G401.6 (cell line): ENCODE measurements around the gene LMBR1.
"Not testable (repeated sequence)": the region's sequence is repeated elsewhere in the genome, so short reads cannot be mapped to it uniquely, and the experiment has no call there.

Experiments
- FAIRE-seq: peaks from 2 replicates; lab custom pipeline; 2012; peaks lifted over from hg19 to GRCh38; lab: Jason Lieb, UNC

Gene LMBR1

GRCh38 chr7:156845379-156846101 is 47.4 kb downstream of the LMBR1 start:
- peak; percentile 67 for FAIRE-seq

GRCh38 chr7:156843582-156843981 is 49.4 kb downstream of the LMBR1 start:
- not testable (repeated sequence) for FAIRE-seq

GRCh38 chr7:156843157-156843556 is 49.8 kb downstream of the LMBR1 start:
- FAIRE-seq, result no peak

- FAIRE-seq, result no peak
Observed at GRCh38 chr7:156842740-156843140, 50.2 kb downstream of the LMBR1 start.

GRCh38 chr7:156842317-156842716 is 50.7 kb downstream of the LMBR1 start:
- FAIRE-seq, result no peak

- no peak for FAIRE-seq
Observed at GRCh38 chr7:156841497-156841896, 51.5 kb downstream of the LMBR1 start.

- FAIRE-seq, result no peak
Observed at GRCh38 chr7:156840134-156840533, 52.8 kb downstream of the LMBR1 start.

GRCh38 chr7:156836443-156836842 is 56.5 kb downstream of the LMBR1 start:
- no peak for FAIRE-seq

- peak; percentile 47 for FAIRE-seq
Observed at GRCh38 chr7:156834462-156834861, 58.5 kb downstream of the LMBR1 start.

- no peak for FAIRE-seq
Observed at GRCh38 chr7:156833312-156833711, 59.7 kb downstream of the LMBR1 start.

- no peak for FAIRE-seq
Observed at GRCh38 chr7:156832195-156832877, 60.6 kb downstream of the LMBR1 start.

- FAIRE-seq, result peak; percentile 61
Observed at GRCh38 chr7:156829669-156830336, 63.2 kb downstream of the LMBR1 start.

- FAIRE-seq, result peak; percentile 98
Observed at GRCh38 chr7:156827587-156828203, 65.3 kb downstream of the LMBR1 start.

GRCh38 chr7:156823435-156823834 is 69.5 kb downstream of the LMBR1 start:
- no peak for FAIRE-seq

- no peak for FAIRE-seq
Observed at GRCh38 chr7:156820445-156821063, 72.4 kb downstream of the LMBR1 start.

- no peak for FAIRE-seq
Observed at GRCh38 chr7:156819733-156820295, 73.2 kb downstream of the LMBR1 start.

GRCh38 chr7:156818133-156818532 is 74.8 kb downstream of the LMBR1 start:
- FAIRE-seq, result peak; percentile 31

GRCh38 chr7:156816943-156817572 is 75.9 kb downstream of the LMBR1 start:
- FAIRE-seq, result peak; percentile 97

GRCh38 chr7:156811706-156812105 is 81.3 kb downstream of the LMBR1 start:
- no peak for FAIRE-seq

- not testable (repeated sequence) for FAIRE-seq
Observed at GRCh38 chr7:156803656-156804055, 89.3 kb downstream of the LMBR1 start.

GRCh38 chr7:156802214-156802613 is 90.8 kb downstream of the LMBR1 start:
- FAIRE-seq, result no peak

- FAIRE-seq, result no peak
Observed at GRCh38 chr7:156795415-156795814, 97.6 kb downstream of the LMBR1 start.
